ENCODE measurements around the gene CCDC27.

DNA sequence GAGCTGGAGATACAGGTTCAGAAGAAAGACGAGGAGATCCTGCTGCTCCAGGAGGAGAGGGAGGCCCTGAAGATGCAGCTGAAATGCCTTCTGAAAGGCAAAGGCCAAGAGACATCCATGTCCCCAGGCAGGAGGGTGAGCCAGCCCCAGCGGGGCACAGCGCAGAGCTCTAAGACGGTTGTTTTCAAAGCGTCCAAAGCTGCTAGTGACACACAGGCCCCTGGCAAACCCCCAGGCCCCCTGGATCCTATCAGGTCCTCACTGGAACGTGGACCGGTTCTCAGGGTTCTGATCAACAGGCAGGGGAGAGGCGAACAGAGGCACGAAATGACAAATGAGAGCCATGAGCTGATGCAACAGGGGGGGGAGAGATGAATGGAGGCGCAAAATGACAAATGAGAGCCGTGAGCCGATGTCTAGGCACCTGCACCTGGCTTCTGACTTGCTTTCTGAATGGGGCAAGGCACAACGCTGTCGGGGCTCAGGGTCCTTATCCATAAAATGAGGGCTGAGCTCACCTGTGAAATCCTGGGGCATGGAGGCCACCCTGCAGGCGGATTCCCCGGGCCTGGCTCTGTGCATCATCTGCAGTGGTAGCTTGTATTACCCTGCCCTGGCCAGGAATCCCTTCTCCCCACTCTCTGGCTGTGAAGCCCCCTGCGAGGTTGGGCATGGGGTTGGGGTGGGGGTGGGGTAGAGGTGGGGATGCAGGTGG is 9.2 kb downstream of the CCDC27 start:
- TF ChIP-seq, protein P1, sequence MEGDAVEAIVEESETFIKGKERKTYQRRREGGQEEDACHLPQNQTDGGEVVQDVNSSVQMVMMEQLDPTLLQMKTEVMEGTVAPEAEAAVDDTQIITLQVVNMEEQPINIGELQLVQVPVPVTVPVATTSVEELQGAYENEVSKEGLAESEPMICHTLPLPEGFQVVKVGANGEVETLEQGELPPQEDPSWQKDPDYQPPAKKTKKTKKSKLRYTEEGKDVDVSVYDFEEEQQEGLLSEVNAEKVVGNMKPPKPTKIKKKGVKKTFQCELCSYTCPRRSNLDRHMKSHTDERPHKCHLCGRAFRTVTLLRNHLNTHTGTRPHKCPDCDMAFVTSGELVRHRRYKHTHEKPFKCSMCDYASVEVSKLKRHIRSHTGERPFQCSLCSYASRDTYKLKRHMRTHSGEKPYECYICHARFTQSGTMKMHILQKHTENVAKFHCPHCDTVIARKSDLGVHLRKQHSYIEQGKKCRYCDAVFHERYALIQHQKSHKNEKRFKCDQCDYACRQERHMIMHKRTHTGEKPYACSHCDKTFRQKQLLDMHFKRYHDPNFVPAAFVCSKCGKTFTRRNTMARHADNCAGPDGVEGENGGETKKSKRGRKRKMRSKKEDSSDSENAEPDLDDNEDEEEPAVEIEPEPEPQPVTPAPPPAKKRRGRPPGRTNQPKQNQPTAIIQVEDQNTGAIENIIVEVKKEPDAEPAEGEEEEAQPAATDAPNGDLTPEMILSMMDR (conservative IDR thresholded peaks at IDR 0.05; ENCODE audit: low read length): no peak
- TF ChIP-seq EZH2phosphoT487 (IDR thresholded peaks at IDR 0.05; ENCODE audit: borderline replicate concordance): no peak
